ENCODE results near the gene PCDHB8.

- TF ChIP-seq, protein P1, sequence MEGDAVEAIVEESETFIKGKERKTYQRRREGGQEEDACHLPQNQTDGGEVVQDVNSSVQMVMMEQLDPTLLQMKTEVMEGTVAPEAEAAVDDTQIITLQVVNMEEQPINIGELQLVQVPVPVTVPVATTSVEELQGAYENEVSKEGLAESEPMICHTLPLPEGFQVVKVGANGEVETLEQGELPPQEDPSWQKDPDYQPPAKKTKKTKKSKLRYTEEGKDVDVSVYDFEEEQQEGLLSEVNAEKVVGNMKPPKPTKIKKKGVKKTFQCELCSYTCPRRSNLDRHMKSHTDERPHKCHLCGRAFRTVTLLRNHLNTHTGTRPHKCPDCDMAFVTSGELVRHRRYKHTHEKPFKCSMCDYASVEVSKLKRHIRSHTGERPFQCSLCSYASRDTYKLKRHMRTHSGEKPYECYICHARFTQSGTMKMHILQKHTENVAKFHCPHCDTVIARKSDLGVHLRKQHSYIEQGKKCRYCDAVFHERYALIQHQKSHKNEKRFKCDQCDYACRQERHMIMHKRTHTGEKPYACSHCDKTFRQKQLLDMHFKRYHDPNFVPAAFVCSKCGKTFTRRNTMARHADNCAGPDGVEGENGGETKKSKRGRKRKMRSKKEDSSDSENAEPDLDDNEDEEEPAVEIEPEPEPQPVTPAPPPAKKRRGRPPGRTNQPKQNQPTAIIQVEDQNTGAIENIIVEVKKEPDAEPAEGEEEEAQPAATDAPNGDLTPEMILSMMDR (IDR thresholded peaks at IDR 0.05), result no peak
- TF ChIP-seq POLR2A (IDR thresholded peaks at IDR 0.05) (no peak), POLR2AphosphoS5 (IDR thresholded peaks at IDR 0.05; ENCODE audit: insufficient read depth in 1 of 2, low read depth in 1 of 2) (no peak)
These were observed 1.7 kb upstream of the PCDHB8 start for GRCh38 chr5:141175933-141176332.
